HEK293 (cell line): ENCODE data around the gene KCNK4.
A peak's percentile ranks its signal among the peaks of the same experiment; 100 is the strongest.

Experiments used
- CTCF ChIA-PET: fragments of 350-600 bp; formaldehyde crosslinking; extraction: SDS; loops from one replicate; lab custom pipeline; 2021; ENCODE audit warnings: antibody characterized with exemption; lab: Yijun Ruan, JAX
- POLR2A ChIA-PET: fragments of 300-600 bp; formaldehyde crosslinking; extraction: SDS; loops from one replicate; lab custom pipeline; 2020; ENCODE audit warnings: antibody characterized with exemption, inconsistent platforms; lab: Yijun Ruan, JAX
- H3K27ac ChIP-seq: fragments of 200-500 bp; sonication (Bioruptor generic); 2 replicates; pipeline ENCODE4 v1.5.1; 2014; ENCODE audit warnings: low read depth, low read length, control low read depth, inconsistent platforms; ENCODE audit errors: extremely low read depth
- H3K36me3 ChIP-seq, 2 experiments: fragments of 200-500 bp in 1 of 2; sonication (Bioruptor generic) in 1 of 2; 1 replicate in 1 of 2; 2 replicates in 1 of 2; pipeline ENCODE4 v1.5.1; 2014 to 2017; ENCODE audit warnings: inconsistent platforms in 2 of 2, low read length in 2 of 2; ENCODE audit not compliant: control insufficient read depth in 2 of 2, insufficient read depth in 1 of 2
- H3K4me1 ChIP-seq: fragments of 200-500 bp; sonication (Bioruptor generic); 2 replicates; pipeline ENCODE4 v1.5.1; 2014; ENCODE audit warnings: mild to moderate bottlenecking, low read length, inconsistent platforms; ENCODE audit not compliant: control insufficient read depth, insufficient read depth
- H3K4me3 ChIP-seq: 2 replicates; pipeline ENCODE4 v1.5.1; 2011; ENCODE audit warnings: low read depth, mild to moderate bottlenecking, control low read depth, low read length, moderate library complexity
- H3K9me3 ChIP-seq: fragments of 200-500 bp; sonication (Bioruptor generic); 2 replicates; pipeline ENCODE4 v1.5.1; 2014; ENCODE audit warnings: low read depth, low read length, inconsistent platforms; ENCODE audit not compliant: control insufficient read depth, insufficient read depth
- HOXD13 ChIP-seq: sonication (generic); formaldehyde crosslinking; IDR thresholded peaks from 2 replicates; pipeline ENCODE4 v1.8.0; 2022; ENCODE audit warnings: missing genetic modification reagents, borderline replicate concordance
- KLF8 ChIP-seq: fragments of 450-650 bp; formaldehyde crosslinking; IDR thresholded peaks from 2 replicates; pipeline ENCODE4 v1.5.1; 2016; ENCODE audit warnings: missing biosample characterization, missing genetic modification characterization
- MZF1 ChIP-seq: fragments of 450-650 bp; formaldehyde crosslinking; IDR thresholded peaks from 2 replicates; pipeline ENCODE4 v1.5.1; 2017; ENCODE audit warnings: missing biosample characterization, missing genetic modification characterization, borderline replicate concordance
- PBX3 ChIP-seq: sonication (generic); formaldehyde crosslinking; IDR thresholded peaks from 2 replicates; pipeline ENCODE4 v1.8.1; 2022; ENCODE audit warnings: mild to moderate bottlenecking, moderate library complexity, missing genetic modification reagents
- RBAK ChIP-seq: fragments of 450-650 bp; formaldehyde crosslinking; IDR thresholded peaks from 2 replicates; pipeline ENCODE4 v1.5.1; 2016; ENCODE audit warnings: missing biosample characterization, missing genetic modification characterization
- SP2 ChIP-seq: fragments of 450-650 bp; formaldehyde crosslinking; IDR thresholded peaks from 2 replicates; pipeline ENCODE4 v1.5.1; 2016; ENCODE audit warnings: missing biosample characterization, missing genetic modification characterization
- TCF7L2 ChIP-seq: IDR thresholded peaks from 2 replicates; pipeline ENCODE4 v1.6.1; 2011; ENCODE audit warnings: low read depth, mild to moderate bottlenecking, inconsistent platforms, low read length, moderate library complexity, borderline replicate concordance
- TRIM28 ChIP-seq: IDR thresholded peaks from 2 replicates; pipeline ENCODE4 v1.6.1; 2011; ENCODE audit warnings: low read length, control low read depth, borderline replicate concordance
- ZBTB17 ChIP-seq: fragments of 450-650 bp; formaldehyde crosslinking; IDR thresholded peaks from 2 replicates; pipeline ENCODE4 v1.5.1; 2016; ENCODE audit warnings: missing biosample characterization, missing genetic modification characterization
- ZEB2 ChIP-seq: fragments of 450-650 bp; formaldehyde crosslinking; IDR thresholded peaks from 2 replicates; pipeline ENCODE4 v1.5.1; 2016; ENCODE audit warnings: missing biosample characterization, missing genetic modification characterization
- ZNF121 ChIP-seq: fragments of 450-650 bp; formaldehyde crosslinking; IDR thresholded peaks from 2 replicates; pipeline ENCODE4 v1.5.1; 2016; ENCODE audit warnings: missing biosample characterization, missing genetic modification characterization
- ZNF133 ChIP-seq: fragments of 450-650 bp; formaldehyde crosslinking; IDR thresholded peaks from 2 replicates; pipeline ENCODE4 v1.5.1; 2016; ENCODE audit warnings: missing biosample characterization, missing genetic modification characterization
- ZNF148 ChIP-seq: fragments of 450-650 bp; formaldehyde crosslinking; IDR thresholded peaks from 2 replicates; pipeline ENCODE4 v1.5.0; 2017; ENCODE audit warnings: missing biosample characterization, missing genetic modification characterization, borderline replicate concordance
- ZNF23 ChIP-seq: fragments of 450-650 bp; formaldehyde crosslinking; IDR thresholded peaks from 2 replicates; pipeline ENCODE4 v1.5.1; 2016; ENCODE audit warnings: missing biosample characterization, missing genetic modification characterization, borderline replicate concordance
- ZNF292 ChIP-seq: fragments of 450-650 bp; formaldehyde crosslinking; IDR thresholded peaks from 2 replicates; pipeline ENCODE4 v1.5.1; 2016; ENCODE audit warnings: low read depth, missing biosample characterization, missing genetic modification characterization, borderline replicate concordance
- ZNF302 ChIP-seq: fragments of 450-650 bp; formaldehyde crosslinking; IDR thresholded peaks from 2 replicates; pipeline ENCODE4 v1.5.1; 2016; ENCODE audit warnings: missing biosample characterization, missing genetic modification characterization, low read depth
- ZNF366 ChIP-seq: fragments of 450-650 bp; formaldehyde crosslinking; conservative IDR thresholded peaks from 2 replicates; pipeline ENCODE4 v1.5.1; 2016; ENCODE audit warnings: missing biosample characterization, missing genetic modification characterization
- ZNF501 ChIP-seq: fragments of 450-650 bp; formaldehyde crosslinking; IDR thresholded peaks from 2 replicates; pipeline ENCODE4 v1.5.1; 2016; ENCODE audit warnings: missing biosample characterization, missing genetic modification characterization
- ZNF518A ChIP-seq: fragments of 450-650 bp; formaldehyde crosslinking; conservative IDR thresholded peaks from 2 replicates; pipeline ENCODE4 v1.5.1; 2016; ENCODE audit warnings: low read depth, missing biosample characterization, missing genetic modification characterization
- ZNF521 ChIP-seq: fragments of 450-650 bp; formaldehyde crosslinking; IDR thresholded peaks from 2 replicates; pipeline ENCODE4 v1.5.1; 2017; ENCODE audit warnings: missing biosample characterization, mild to moderate bottlenecking, missing genetic modification characterization
- ZNF530 ChIP-seq: fragments of 450-650 bp; formaldehyde crosslinking; IDR thresholded peaks from 2 replicates; pipeline ENCODE4 v1.5.1; 2016; ENCODE audit warnings: low read depth, missing biosample characterization, missing genetic modification characterization
- ZNF549 ChIP-seq: fragments of 450-650 bp; IDR thresholded peaks from 2 replicates; pipeline ENCODE4 v1.5.1; 2018; ENCODE audit warnings: missing biosample characterization, missing genetic modification characterization, mild to moderate bottlenecking, inconsistent platforms, moderate library complexity
- ZNF580 ChIP-seq: fragments of 450-650 bp; formaldehyde crosslinking; IDR thresholded peaks from 2 replicates; pipeline ENCODE4 v1.5.1; 2016; ENCODE audit warnings: missing biosample characterization, missing genetic modification characterization
- ZNF624 ChIP-seq: fragments of 450-650 bp; formaldehyde crosslinking; IDR thresholded peaks from 2 replicates; pipeline ENCODE4 v1.5.1; 2017; ENCODE audit warnings: missing biosample characterization, missing genetic modification characterization
- ZNF777 ChIP-seq: fragments of 450-650 bp; formaldehyde crosslinking; IDR thresholded peaks from 2 replicates; pipeline ENCODE4 v1.5.1; 2017; ENCODE audit warnings: missing biosample characterization, missing genetic modification characterization, borderline replicate concordance
- ZNF785 ChIP-seq: fragments of 450-650 bp; formaldehyde crosslinking; IDR thresholded peaks from 2 replicates; pipeline ENCODE4 v1.5.1; 2016; ENCODE audit warnings: missing biosample characterization, missing genetic modification characterization
- ZSCAN16 ChIP-seq: fragments of 450-650 bp; formaldehyde crosslinking; IDR thresholded peaks from 2 replicates; pipeline ENCODE4 v1.5.1; 2016; ENCODE audit warnings: missing biosample characterization, missing genetic modification characterization
- ZXDB ChIP-seq: fragments of 450-650 bp; formaldehyde crosslinking; IDR thresholded peaks from 2 replicates; pipeline ENCODE4 v1.5.1; 2016; ENCODE audit warnings: missing biosample characterization, missing genetic modification characterization

KCNK4 gene

GRCh38 chr11:64317325-64317960 is 26.3 kb downstream of the KCNK4 start, which contains the start of gene TRMT112 (continued):
- TF ChIP-seq PBX3 (no peak), TCF7L2 (no peak; the same call in 1 of the 2 replicates), ZNF501 (tag by site-specific recombination) (peak; percentile 77; the same call in 1 of the 2 replicates), ZBTB17 (peak; percentile 85), ZNF580 (peak; percentile 97), ZEB2 (tag by site-specific recombination) (peak; percentile 65), KLF8 (tag by site-specific recombination) (peak; percentile 42; the same call in 1 of the 2 replicates), ZNF302 (no peak), ZNF518A (tag by site-specific recombination) (peak; percentile 87)

- CTCF ChIA-PET, result interaction anchor here (0.6 to 5.0 kb wide), 27 partner anchors 9 to 1646 kb away, joined by 3 to 85 read pairs (median 4); partner anchors contain the start of genes CCDC88B and LBHD1
- Histone ChIP-seq H3K4me3 (peak within 1 kb of the TSS; percentile 90), H3K4me1 (no peaks in the 10 kb centered on the region), H3K36me3 (peaks cover 0 to 61% of the 10 kb centered on the region in 2 experiments; a peak in 1 of 3 replicates), H3K27ac (peak within 1 kb of the TSS; percentile 88), H3K9me3 (no peaks in the 10 kb centered on the region)
- POLR2A ChIA-PET, result interaction anchor here (0.5 to 4.0 kb wide), 34 partner anchors 9 to 137 kb away, joined by 3 to 43 read pairs (median 4); partner anchors contain the start of genes BAD, ESRRA, FKBP2 and PPP1R14B
- TF ChIP-seq HOXD13 (CRISPR knock-in tag) (no peak), ZNF366 (tag by site-specific recombination) (no peak), ZNF785 (tag by site-specific recombination) (no peak), MZF1 (tag by site-specific recombination) (no peak), ZNF292 (tag by site-specific recombination) (no peak), ZNF148 (tag by site-specific recombination) (no peak), TRIM28 (no peak), ZXDB (tag by site-specific recombination) (no peak), ZNF121 (tag by site-specific recombination) (no peak), ZNF23 (no peak), ZNF549 (no peak), SP2 (tag by site-specific recombination) (peak; percentile 82), ZNF521 (no peak), ZSCAN16 (tag by site-specific recombination) (no peak), ZNF777 (tag by site-specific recombination) (no peak), ZNF530 (tag by site-specific recombination) (no peak), ZNF133 (tag by site-specific recombination) (no peak), RBAK (tag by site-specific recombination) (no peak), ZNF624 (no peak)
Observed at GRCh38 chr11:64317961-64318765, 27.1 kb downstream of the KCNK4 start, which contains the start of gene PRDX5. TSS of gene PRDX5 (plus strand) at chr11:64318121. CDS start at chr11:64318216, 95 bp downstream.
